Measurements from ENCODE around the gene ZNF83. TPM values are rescaled to one million over a fixed set of nuclear protein-coding genes. Genes with fewer than 3 reads are reported as not detected.
A peak's percentile ranks its signal among the peaks of the same experiment; 100 is the strongest.
"Not testable (repeated sequence)": the region's sequence is repeated elsewhere in the genome, so short reads cannot be mapped to it uniquely, and the experiment has no call there.

ZNF83 gene
- 63.7 TPM for total RNA-seq
- polyA plus RNA-seq = 10 to 100 TPM in 2 of 4 donors, 1 to 10 TPM in 2; 8.3 to 13.9 (median 11.3) TPM

DNA sequence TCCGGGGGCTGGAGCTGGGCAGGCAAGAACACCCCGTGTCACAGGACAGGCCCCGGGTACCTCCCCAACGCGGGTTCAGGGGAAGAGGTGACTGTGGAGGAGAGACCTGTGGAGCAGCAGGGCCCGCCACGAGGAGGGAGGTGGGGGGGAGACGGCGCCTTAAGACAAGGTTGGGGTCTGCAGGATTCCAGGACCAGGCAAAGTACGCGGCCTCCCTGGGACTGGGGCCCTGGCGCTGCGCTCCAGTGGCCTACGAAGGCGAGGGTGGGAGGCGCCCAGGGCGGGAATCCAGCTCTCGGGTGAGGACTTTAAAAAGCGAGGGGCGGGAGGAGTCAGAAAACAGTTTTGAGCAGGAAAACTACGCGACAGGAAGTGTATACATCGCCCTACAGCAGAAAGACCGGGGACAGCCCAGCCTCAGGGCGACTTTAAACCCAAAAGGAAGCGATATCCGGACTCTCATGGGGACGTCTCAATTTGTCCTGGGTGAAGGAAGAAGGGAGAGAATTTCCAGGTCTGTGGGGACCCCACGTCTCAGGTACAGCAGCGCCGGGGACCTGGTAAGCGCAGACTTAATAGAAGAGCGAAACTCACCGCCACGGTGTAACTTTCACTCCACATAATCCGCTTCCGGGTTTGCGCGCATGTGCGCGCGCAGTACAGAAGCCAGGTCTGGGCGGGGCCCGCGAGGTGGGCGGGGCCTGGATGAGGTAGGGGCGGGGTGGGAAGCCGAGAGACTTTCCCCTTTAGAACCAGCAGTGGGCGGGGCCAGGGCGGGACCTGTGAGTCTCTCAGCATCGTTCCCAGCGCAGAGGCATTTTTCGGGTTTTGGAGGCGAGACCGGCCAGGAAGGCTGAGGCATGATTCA is at the start of gene ZNF83:
Gene ZNF83, minus strand, starts transcription at position 638 of the 868 bp plus-strand sequence.
- peak within 1 kb of the TSS; percentile 94 for H3K4me3 ChIP-seq (ENCODE audit: low read depth, low read length)
- H3K9me3 ChIP-seq (ENCODE audit: control insufficient read depth in 2 of 2, low read length in 2 of 2) = peaks cover 2 to 9% of the 10 kb centered on the region in 2 experiments
- H3K9me3 Mint-ChIP-seq = peaks cover 0 to 23% (median 9%) of the 10 kb centered on the region in 7 donors

DNA sequence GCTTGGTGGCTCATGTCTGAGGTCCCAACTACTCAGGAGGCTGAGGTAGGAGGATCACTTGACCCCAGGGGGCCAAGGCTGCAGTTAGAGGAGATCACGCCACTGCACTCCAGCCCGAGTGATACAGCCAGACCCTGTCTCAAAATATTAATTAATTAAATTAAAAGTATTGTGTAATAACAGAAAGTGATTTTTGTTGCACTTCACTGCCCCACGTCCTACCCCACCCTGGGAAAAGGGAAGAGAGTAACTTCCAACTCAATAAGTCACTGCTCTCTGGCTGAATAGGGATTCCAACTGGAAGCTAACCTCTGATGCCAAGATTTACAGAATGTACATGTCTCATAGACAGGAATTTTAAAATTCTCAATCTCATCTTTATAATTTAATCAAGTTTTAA is 49.5 kb upstream of the ZNF83 start:
- Histone ChIP-seq H3K9me3 (ENCODE audit: control insufficient read depth in 2 of 2, low read length in 2 of 2) (peaks cover 2 to 7% of the 10 kb centered on the region in 2 experiments), H3K36me3 (ENCODE audit: control insufficient read depth, insufficient read depth, low read length) (peaks cover 3% of the 10 kb centered on the region), H3K4me1 (ENCODE audit: control insufficient read depth, insufficient read depth, low read length, poor library complexity, severe bottlenecking) (peaks cover 20% of the 10 kb centered on the region), H3K4me3 (ENCODE audit: low read depth, low read length) (no peak overlapping the region), H3K27me3 (ENCODE audit: control insufficient read depth, insufficient read depth, low read length) (no peaks in the 10 kb centered on the region), H3K27ac (ENCODE audit: insufficient read depth, low read length, poor library complexity, severe bottlenecking) (no peak overlapping the region)
- peaks cover 0 to 5% (median 0%) of the 10 kb centered on the region in 7 donors for H3K9me3 Mint-ChIP-seq
- no peak overlapping the region for H3K27ac Mint-ChIP-seq
- ATAC-seq (ENCODE audit: low read depth in 2 of 2) (no peak), DNase-seq (no peak)
- peaks cover 19% of the 10 kb centered on the region for H3K36me3 Mint-ChIP-seq
- no peak overlapping the region for H3K4me3 Mint-ChIP-seq
- no peaks in the 10 kb centered on the region for H3K27me3 Mint-ChIP-seq
- H3K4me1 Mint-ChIP-seq = peaks cover 18 to 48% (median 30%) of the 10 kb centered on the region in 4 donors

More for the DNA sequence above, at the start of gene ZNF83:
- DNase-seq (peak; percentile 84 to 91 (median 89)), ATAC-seq (ENCODE audit: low read depth in 2 of 2) (peak; percentile 93 to 95)
- Mint-ChIP-seq H3K4me3 (peak within 1 kb of the TSS; percentile 94 to 99 (median 96)), H3K27ac (peak within 1 kb of the TSS; percentile 98 to 100 (median 100)), H3K27me3 (no peaks in the 10 kb centered on the region), H3K4me1 (peaks cover 4 to 30% (median 15%) of the 10 kb centered on the region in 4 donors), H3K36me3 (peaks cover 15% of the 10 kb centered on the region)
- Histone ChIP-seq H3K27me3 (ENCODE audit: control insufficient read depth, insufficient read depth, low read length) (no peaks in the 10 kb centered on the region), H3K27ac (ENCODE audit: insufficient read depth, low read length, poor library complexity, severe bottlenecking) (peak within 1 kb of the TSS; percentile 86), H3K36me3 (ENCODE audit: control insufficient read depth, insufficient read depth, low read length) (peaks cover 11% of the 10 kb centered on the region), H3K4me1 (ENCODE audit: control insufficient read depth, insufficient read depth, low read length, poor library complexity, severe bottlenecking) (peaks cover 10% of the 10 kb centered on the region)

DNA sequence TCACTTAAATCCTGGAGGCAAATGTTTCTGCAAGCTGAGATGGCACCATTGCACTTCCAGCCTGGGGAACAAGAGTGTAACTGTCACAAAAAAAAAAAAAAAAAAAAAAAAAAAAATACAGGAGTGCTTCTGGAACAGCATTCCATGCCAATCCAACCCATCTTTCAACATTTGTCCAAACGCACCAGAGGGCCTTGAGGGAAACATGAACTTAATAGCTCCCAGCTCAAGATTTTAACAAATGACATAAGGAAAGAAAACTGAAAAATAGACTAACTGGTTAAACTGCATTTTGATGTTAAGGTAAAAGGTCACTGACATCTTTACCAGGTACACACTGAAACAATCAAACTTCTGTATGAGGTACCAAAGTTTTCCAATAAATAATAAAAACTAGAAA is 47.7 kb upstream of the ZNF83 start:
- H3K27me3 Mint-ChIP-seq = no peaks in the 10 kb centered on the region
- Histone ChIP-seq H3K27me3 (ENCODE audit: control insufficient read depth, insufficient read depth, low read length) (no peaks in the 10 kb centered on the region), H3K4me3 (ENCODE audit: low read depth, low read length) (no peak overlapping the region), H3K9me3 (ENCODE audit: control insufficient read depth in 2 of 2, low read length in 2 of 2) (peaks cover 4 to 7% of the 10 kb centered on the region in 2 experiments), H3K4me1 (ENCODE audit: control insufficient read depth, insufficient read depth, low read length, poor library complexity, severe bottlenecking) (peaks cover 17% of the 10 kb centered on the region), H3K36me3 (ENCODE audit: control insufficient read depth, insufficient read depth, low read length) (peaks cover 3% of the 10 kb centered on the region), H3K27ac (ENCODE audit: insufficient read depth, low read length, poor library complexity, severe bottlenecking) (no peak overlapping the region)
- ATAC-seq (ENCODE audit: low read depth in 2 of 2) (no peak), DNase-seq (no peak)
- no peak overlapping the region for H3K27ac Mint-ChIP-seq
- peaks cover 23 to 48% (median 27%) of the 10 kb centered on the region in 4 donors for H3K4me1 Mint-ChIP-seq
- no peak overlapping the region for H3K4me3 Mint-ChIP-seq
- peaks cover 24% of the 10 kb centered on the region for H3K36me3 Mint-ChIP-seq
- H3K9me3 Mint-ChIP-seq = peaks cover 0 to 7% (median 2%) of the 10 kb centered on the region in 7 donors

DNA sequence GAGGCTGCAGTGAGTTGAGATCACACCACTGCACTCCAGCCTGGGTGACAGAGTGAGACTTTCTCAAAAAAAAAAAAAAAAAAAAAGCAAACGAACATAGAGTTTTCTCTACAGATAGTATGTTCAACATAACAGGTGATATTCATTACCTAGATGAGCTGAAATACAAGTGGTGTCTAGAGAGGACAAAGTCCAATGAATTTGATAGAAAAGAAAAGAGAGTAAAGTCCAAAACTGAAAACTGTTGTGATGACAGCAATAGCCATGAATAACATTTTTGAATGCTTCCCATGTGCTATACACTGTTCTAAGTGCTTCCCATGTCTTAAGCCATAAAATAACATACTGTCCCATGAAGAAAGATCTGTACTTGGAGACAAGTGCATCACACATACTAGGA is 43.1 kb upstream of the ZNF83 start:
- H3K9me3 Mint-ChIP-seq = peaks cover 0 to 15% (median 8%) of the 10 kb centered on the region in 7 donors
- H3K27ac Mint-ChIP-seq; H3K27ac ChIP-seq (ENCODE audit: insufficient read depth, low read length, poor library complexity, severe bottlenecking); H3K4me1 ChIP-seq (ENCODE audit: control insufficient read depth, insufficient read depth, low read length, poor library complexity, severe bottlenecking); H3K27me3 Mint-ChIP-seq; H3K36me3 ChIP-seq (ENCODE audit: control insufficient read depth, insufficient read depth, low read length); ATAC-seq (ENCODE audit: low read depth in 2 of 2); DNase-seq; H3K27me3 ChIP-seq (ENCODE audit: control insufficient read depth, insufficient read depth, low read length); H3K4me3 ChIP-seq (ENCODE audit: low read depth, low read length); H3K4me3 Mint-ChIP-seq: not testable (repeated sequence)
- peaks cover 7 to 16% of the 10 kb centered on the region in 2 experiments for H3K9me3 ChIP-seq (ENCODE audit: control insufficient read depth in 2 of 2, low read length in 2 of 2)
- peaks cover 40% of the 10 kb centered on the region for H3K36me3 Mint-ChIP-seq
- H3K4me1 Mint-ChIP-seq = peaks cover 0 to 37% (median 21%) of the 10 kb centered on the region in 4 donors

DNA sequence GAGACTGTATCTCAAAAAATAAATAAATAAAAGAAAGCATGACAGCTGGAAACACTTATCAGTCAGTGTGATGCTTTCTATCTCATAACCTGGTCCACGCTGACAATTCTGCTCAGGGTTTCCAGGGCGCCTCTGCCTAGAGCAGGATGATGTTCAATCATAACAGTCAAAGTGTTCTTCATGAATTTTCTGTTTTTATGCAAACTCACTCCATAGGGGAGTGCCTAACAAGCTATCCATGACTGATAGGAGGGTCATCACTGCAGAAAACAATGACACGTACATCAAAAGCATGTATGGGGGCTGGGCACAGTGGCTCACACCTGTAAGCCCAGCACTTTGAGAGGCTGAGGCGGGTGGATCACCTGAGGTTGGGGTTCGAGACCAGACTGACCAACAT is 41.4 kb upstream of the ZNF83 start:
- H3K36me3 Mint-ChIP-seq = peaks cover 43% of the 10 kb centered on the region
- H3K27me3 Mint-ChIP-seq = no peaks in the 10 kb centered on the region
- peaks cover 3% of the 10 kb centered on the region for H3K36me3 ChIP-seq (ENCODE audit: control insufficient read depth, insufficient read depth, low read length)
- peak overlapping the region in 1 of 3 donors; percentile 7 for H3K27ac Mint-ChIP-seq
- peak overlapping the region in 1 of 4 donors; percentile 47 for H3K4me3 Mint-ChIP-seq
- no peak for ATAC-seq (ENCODE audit: low read depth in 2 of 2)
- H3K9me3 Mint-ChIP-seq = peaks cover 0 to 23% (median 8%) of the 10 kb centered on the region in 7 donors
- H3K27me3 ChIP-seq (ENCODE audit: control insufficient read depth, insufficient read depth, low read length) = no peaks in the 10 kb centered on the region
- H3K9me3 ChIP-seq (ENCODE audit: control insufficient read depth in 2 of 2, low read length in 2 of 2) = peaks cover 12 to 27% of the 10 kb centered on the region in 2 experiments
- no peak overlapping the region for H3K27ac ChIP-seq (ENCODE audit: insufficient read depth, low read length, poor library complexity, severe bottlenecking)
- H3K4me3 ChIP-seq (ENCODE audit: low read depth, low read length) = no peak overlapping the region
- peaks cover under 1 to 38% (median 18%) of the 10 kb centered on the region in 4 donors for H3K4me1 Mint-ChIP-seq
- no peaks in the 10 kb centered on the region for H3K4me1 ChIP-seq (ENCODE audit: control insufficient read depth, insufficient read depth, low read length, poor library complexity, severe bottlenecking)
- no peak for DNase-seq

DNA sequence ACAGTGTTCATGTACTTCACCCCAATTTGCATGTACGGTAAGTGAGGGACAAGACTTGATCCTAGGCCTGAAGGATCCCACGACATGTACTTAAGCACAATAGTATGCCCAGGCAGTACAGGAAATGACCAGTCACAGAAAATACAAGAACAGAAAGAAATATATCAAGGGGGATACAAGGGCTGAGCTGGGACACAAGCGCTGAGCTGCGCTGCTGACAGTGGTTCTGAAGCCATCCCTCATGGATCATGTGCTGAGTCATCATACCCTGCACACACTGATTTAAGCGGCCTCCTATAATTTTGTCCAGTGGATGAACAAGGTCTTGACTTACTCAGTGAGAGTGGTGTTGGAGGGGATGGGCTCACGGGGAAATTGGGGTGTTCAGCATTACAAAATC is 37.1 kb upstream of the ZNF83 start:
- not testable (repeated sequence) for H3K27me3 ChIP-seq (ENCODE audit: control insufficient read depth, insufficient read depth, low read length); DNase-seq; H3K4me1 ChIP-seq (ENCODE audit: control insufficient read depth, insufficient read depth, low read length, poor library complexity, severe bottlenecking); H3K27ac ChIP-seq (ENCODE audit: insufficient read depth, low read length, poor library complexity, severe bottlenecking); H3K4me3 Mint-ChIP-seq; H3K27ac Mint-ChIP-seq; H3K4me3 ChIP-seq (ENCODE audit: low read depth, low read length); H3K27me3 Mint-ChIP-seq; ATAC-seq (ENCODE audit: low read depth in 2 of 2)
- peaks cover 6 to 46% (median 16%) of the 10 kb centered on the region in 4 donors for H3K4me1 Mint-ChIP-seq
- H3K36me3 Mint-ChIP-seq = peaks cover 37% of the 10 kb centered on the region
- H3K9me3 ChIP-seq (ENCODE audit: control insufficient read depth in 2 of 2, low read length in 2 of 2) = peaks cover 18 to 47% of the 10 kb centered on the region in 2 experiments
- peaks cover 0 to 20% (median 5%) of the 10 kb centered on the region in 7 donors for H3K9me3 Mint-ChIP-seq
- H3K36me3 ChIP-seq (ENCODE audit: control insufficient read depth, insufficient read depth, low read length) = peaks cover 12% of the 10 kb centered on the region

DNA sequence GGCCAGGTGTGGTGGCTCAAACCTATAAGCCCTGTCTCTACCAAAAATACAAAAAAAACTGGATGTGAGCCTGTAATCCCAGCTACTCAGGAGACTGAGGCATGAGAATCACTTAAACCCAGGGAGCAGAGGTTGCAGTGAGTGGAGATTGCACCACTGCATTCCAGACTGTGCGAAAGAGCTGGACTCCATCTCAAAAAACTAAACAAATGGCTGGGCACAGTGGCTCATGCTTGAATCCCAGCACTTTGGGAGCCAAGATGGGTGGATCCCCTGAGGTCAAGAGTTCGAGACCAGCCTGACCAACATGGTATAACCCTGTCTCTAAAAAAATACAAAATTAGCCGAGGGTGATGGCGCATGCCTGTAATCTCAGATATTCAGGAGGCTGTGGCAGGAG is 34.9 kb upstream of the ZNF83 start:
- peaks cover 5 to 46% (median 11%) of the 10 kb centered on the region in 4 donors for H3K4me1 Mint-ChIP-seq
- H3K4me3 Mint-ChIP-seq = no peak overlapping the region
- peaks cover 45% of the 10 kb centered on the region for H3K36me3 Mint-ChIP-seq
- H3K4me1 ChIP-seq (ENCODE audit: control insufficient read depth, insufficient read depth, low read length, poor library complexity, severe bottlenecking) = no peaks in the 10 kb centered on the region
- no peak overlapping the region for H3K27ac Mint-ChIP-seq
- H3K36me3 ChIP-seq (ENCODE audit: control insufficient read depth, insufficient read depth, low read length) = peaks cover 24% of the 10 kb centered on the region
- no peak overlapping the region for H3K4me3 ChIP-seq (ENCODE audit: low read depth, low read length)
- H3K27me3 Mint-ChIP-seq = no peaks in the 10 kb centered on the region
- H3K9me3 ChIP-seq (ENCODE audit: control insufficient read depth in 2 of 2, low read length in 2 of 2) = peaks cover 22 to 39% of the 10 kb centered on the region in 2 experiments
- H3K27me3 ChIP-seq (ENCODE audit: control insufficient read depth, insufficient read depth, low read length) = no peaks in the 10 kb centered on the region
- no peak overlapping the region for H3K27ac ChIP-seq (ENCODE audit: insufficient read depth, low read length, poor library complexity, severe bottlenecking)
- no peak for ATAC-seq (ENCODE audit: low read depth in 2 of 2)
- peaks cover 0 to 23% (median 7%) of the 10 kb centered on the region in 7 donors for H3K9me3 Mint-ChIP-seq
- no peak for DNase-seq

All from CD4-positive, CD25-positive, alpha-beta regulatory T cell (primary cell).